ENCODE measurements around the gene CROCC2. TPM values are rescaled to one million over a fixed set of nuclear protein-coding genes. Genes with fewer than 3 reads are reported as not detected.

The CROCC2 gene
- total RNA-seq, 1 donor from 2014 or later, result not detected

DNA sequence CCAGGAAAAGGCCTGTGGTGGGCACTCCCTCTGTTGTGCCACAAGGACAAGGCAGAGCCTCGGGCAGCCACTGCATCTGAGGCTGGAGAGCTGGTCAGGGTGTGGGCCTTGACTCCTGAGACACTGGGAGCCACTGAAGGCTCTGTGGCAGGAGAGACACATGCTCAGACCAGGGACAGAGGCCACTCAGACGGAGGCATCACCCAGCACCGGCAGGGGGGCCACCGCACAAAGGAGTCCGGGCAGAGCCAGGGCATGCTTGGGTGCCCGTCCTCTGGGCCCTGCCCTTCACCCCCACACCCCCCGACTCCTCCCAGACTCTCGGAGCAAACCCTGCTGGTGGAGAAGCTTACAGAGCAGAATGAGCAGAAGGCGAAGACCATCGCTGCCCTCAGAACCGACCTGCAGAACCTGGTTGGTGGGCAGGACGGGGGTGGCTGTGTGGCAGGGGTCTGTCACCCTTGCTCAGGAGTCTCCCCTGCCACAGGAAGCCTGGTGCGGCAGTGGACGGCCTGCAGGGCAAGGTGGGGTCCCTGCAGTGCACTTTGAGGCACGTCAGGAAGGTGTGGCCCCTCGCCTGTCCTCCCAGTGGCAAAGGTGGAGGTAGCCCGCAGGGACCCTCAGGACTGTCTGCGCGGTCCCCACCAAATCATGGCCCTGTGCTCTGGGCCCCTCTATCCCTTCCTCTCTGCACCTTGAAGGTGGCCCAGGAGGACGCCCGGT is 26.0 kb downstream of the CROCC2 start:
- DNase-seq (ENCODE audit: low spot score), result peak; percentile 85

DNA sequence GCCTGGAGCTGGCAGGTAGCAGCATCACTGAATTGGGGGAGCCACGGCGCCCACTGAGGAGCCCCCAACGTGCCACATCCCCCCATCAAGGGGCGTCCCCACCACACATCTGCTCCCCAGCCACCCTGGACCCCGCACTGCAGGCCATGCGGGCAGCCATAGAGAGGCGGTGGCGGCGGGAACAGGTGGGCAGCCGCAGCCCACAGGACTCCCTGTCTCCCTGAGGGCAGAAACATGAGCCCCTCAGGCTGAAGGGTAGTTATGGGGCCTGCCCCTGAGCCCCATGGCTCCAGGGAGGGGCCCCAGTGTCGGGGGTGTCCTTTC is 26.6 kb downstream of the CROCC2 start:
- no peak for DNase-seq (ENCODE audit: low spot score)

DNA sequence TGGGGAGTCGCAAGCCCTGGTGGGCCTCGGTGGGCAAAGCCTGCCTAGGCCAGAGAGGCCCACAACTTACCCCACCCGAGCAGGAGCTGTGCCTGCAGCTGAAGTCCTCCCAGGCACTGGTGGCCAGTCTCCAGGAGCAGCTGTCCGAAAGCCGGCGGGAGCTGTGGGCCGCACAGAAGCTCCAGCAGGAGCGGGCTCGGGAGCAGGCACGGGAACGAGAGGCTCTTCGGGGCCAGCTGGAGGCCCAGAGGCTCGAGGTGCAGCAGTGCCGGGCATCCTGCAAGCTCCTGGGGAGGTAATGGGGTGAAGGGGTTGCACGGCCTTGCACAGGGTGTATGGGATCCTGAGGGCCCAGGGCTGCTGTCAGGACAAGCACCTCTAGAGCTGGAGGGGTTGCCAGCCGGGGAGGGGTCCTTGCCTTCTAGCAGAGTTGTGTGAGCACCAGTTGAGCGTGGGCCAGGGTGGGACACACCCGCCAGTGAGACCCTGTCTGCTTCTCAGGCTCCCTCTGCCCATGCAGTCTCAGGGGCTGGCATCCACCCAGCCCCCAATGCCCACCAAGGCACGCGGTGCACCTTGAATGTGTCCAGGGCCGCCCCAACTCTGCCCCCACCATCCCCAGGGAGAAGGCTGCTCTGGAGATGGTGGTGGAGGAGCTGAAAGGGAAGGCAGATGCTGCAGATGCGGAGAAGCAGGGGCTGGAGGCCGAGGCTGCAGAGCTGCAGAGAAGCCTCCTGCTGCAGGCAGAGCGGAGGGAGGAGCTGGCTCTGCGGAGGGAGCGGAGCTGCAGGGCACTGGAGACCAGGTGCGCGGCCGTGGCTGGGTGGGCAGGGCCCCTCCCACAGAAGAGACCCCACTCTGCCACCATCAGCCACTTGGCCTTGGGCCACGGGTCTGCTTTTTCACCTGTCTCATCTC is 27.2 kb downstream of the CROCC2 start:
- DNase-seq (ENCODE audit: low spot score), result peak; percentile 89

DNA sequence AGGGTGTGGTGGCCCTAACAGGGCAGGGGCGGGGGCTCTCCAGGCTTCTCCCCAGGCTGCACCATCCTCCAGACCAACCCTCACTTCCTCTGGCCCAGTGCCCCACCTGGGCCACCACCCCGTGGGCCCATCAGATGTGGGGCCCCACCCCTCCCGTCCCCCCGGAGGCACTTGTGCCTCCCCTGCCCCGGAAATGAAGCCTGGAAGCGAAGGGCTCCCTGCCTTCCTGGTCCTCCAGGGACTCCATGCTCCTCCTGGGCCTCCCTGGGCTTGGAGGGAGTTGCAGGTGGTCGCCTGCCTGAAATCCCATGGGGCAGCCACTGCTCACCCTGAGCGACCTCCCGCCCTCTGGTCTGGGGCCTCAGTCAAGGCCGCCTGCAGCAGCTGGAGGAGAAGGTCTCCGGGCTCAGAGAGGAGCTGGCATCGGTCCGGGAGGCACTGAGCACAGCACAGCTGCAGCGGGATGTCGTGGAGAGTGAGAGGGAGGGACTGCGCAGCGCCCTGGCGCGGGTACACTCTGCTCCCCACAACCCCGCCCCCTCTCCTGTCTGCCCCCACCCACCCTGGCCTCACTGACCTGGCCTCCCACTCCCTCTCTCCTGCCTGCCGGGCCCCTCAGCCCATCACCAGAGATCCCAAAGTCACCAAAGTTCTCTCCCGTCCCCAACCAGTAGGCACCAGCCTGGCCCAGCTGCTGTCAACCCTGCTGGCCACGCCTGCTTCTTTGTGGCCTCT is 28.0 kb downstream of the CROCC2 start:
- peak; percentile 85 for DNase-seq (ENCODE audit: low spot score)

DNA sequence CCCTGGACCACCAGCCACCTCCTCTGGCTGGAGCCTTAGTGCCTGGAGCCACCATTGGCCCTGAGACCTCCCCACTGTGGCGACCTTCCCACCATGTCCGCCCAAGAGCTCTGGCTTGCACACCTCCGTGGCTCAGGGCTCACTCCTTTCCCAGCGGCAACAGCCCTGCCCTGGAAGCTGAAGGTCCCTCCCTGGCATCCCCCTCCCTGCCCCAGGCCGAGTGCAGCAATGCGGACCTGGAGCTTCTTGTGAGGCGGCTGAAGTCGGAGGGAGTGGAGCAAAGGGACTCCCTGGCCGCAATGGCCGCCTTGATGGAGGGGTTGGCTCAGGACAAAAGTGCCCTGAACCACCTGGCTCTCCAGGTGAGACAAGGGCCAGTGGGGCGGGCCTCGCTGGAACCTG is 28.6 kb downstream of the CROCC2 start:
- no peak for DNase-seq (ENCODE audit: low spot score)

- peak; percentile 83 for DNase-seq (ENCODE audit: low spot score)
Observed at GRCh38 chr2:240935103-240935876, 29.2 kb downstream of the CROCC2 start.

DNA sequence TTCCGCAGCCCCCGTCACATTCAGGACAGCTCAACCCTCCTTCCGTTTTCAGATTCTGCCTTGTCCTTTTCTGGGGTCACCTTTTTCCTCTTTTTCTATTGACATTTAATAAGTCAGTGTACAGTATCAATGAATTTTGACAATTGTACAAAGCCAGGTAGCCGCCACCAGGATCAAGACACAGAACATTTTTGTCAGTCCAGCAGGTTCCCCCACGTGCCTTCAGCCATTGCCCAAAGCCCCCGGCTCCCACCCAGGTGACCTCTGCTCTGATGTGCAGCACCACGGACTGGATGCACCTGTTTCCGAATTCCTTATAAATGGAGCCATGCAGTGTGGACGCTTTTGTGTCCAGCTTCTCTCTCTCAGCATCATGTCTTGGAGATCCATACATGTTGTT is 30.0 kb downstream of the CROCC2 start:
- DNase-seq (ENCODE audit: low spot score), result peak; percentile 65

DNA sequence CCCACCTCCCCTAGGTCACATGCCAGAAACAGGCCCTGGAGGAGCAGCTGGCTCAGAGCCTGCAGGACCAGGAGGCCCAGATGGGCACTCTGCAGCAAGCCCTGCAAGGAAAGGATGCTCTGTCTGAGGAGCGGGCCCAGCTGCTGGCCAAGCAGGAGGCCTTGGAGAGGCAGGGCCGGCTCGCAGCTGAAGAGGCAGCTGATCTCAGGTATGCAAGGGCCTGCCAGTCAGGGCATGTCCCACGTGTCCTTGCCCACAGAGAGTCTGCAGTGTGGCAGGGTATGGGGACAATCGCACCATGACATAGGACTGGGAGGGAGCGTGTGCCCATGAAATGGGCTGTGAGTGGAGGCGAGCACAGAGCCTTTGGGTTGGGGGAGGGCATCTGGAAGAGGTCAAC is 39.9 kb downstream of the CROCC2 start:
- DNase-seq (ENCODE audit: low spot score), result peak; percentile 87

DNA sequence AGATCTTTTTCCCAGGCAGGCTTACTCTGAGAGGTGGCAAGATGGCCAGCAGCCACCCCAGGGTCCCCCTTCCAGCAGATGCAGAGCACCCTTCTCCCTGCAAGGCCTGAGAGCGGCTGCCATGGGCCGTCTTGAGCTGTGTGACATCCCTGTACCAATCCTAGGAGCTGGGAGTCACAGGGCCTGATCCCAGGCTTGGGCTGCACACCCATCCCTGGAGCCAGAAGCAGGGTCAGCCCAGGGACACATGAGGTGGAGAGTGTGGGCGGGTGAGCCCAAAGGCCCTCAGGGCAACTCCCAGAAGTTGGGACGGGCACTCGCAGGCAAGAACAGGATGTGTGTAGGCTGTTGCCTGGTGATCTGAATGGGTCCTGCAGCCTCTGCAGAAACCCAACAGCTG is 40.5 kb downstream of the CROCC2 start:
- peak; percentile 82 for DNase-seq (ENCODE audit: low spot score)

- DNase-seq (ENCODE audit: low spot score), result peak; percentile 73
Observed at GRCh38 chr2:240947176-240947575, 41.0 kb downstream of the CROCC2 start.

- DNase-seq (ENCODE audit: low spot score), result peak; percentile 83
Observed at GRCh38 chr2:240947607-240948006, 41.5 kb downstream of the CROCC2 start.

GRCh38 chr2:240948086-240948485 is 42.0 kb downstream of the CROCC2 start:
- DNase-seq (ENCODE audit: low spot score), result peak; percentile 65

GRCh38 chr2:240948905-240949790 is 43.0 kb downstream of the CROCC2 start:
- DNase-seq (ENCODE audit: low spot score), result peak; percentile 53

- DNase-seq (ENCODE audit: low spot score), result peak; percentile 79
Observed at GRCh38 chr2:240949791-240950705, 43.9 kb downstream of the CROCC2 start.

- DNase-seq (ENCODE audit: low spot score), result no peak
Observed at GRCh38 chr2:240951045-240951594, 45.0 kb downstream of the CROCC2 start.

- peak; percentile 76 for DNase-seq (ENCODE audit: low spot score)
Observed at GRCh38 chr2:240952496-240953246, 46.5 kb downstream of the CROCC2 start.

Measured in mesenteric fat pad (tissue), 1 donor.